Prostate gland (tissue), 2 donors: Measurements from ENCODE around the gene ZNF280B.

ENCODE experiments used
- CTCF ChIP-seq, 4 experiments: fragments of 200-600 bp in 2 of 4; fragments of 450-650 bp in 2 of 4; sonication (generic) in 2 of 4; IDR thresholded peaks; 1 replicate in 3 of 4; 2 replicates in 1 of 4; pipeline ENCODE4 v1.5.1; 2016 to 2019; ENCODE audit warnings: antibody characterized with exemption in 4 of 4, mild to moderate bottlenecking in 2 of 4, moderate library complexity in 2 of 4
- POLR2A ChIP-seq: fragments of 450-650 bp; IDR thresholded peaks from one replicate; pipeline ENCODE4 v1.6.1; 2016; ENCODE audit warnings: antibody characterized with exemption, mild to moderate bottlenecking

DNA sequence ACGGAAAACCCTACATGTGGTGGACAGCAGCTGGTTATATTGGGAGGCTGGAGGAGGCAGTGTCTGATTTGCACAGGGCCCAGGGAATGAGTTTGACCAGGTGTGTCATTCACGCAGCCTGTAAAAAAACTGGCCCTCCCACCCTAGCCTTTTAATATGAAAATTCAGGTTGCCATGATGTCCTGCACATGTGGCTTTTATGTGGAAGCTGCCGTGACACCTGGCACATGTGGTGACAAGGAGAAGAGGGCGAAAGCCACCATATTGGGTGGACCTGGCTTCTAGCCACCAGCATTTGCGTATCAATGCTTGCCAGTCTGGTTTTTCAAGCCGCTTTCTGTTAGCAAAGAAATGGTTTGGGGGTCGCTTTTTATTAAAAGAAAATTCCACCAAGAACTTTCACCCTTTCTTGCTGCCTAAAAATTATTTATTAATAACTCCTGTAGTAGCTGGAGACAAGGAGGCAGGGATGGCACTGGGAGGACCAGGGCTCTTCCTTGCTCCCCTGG lies 43.4 kb downstream of the ZNF280B start:
- TF ChIP-seq CTCF (IDR thresholded peaks at IDR 0.05) (no peak), POLR2A (no peak)
